SK-N-SH treated with all-trans-retinoic acid at 6 μM for 48 hours (cell line): ENCODE data around the gene BCAM.

Source experiments
- ATAC-seq: fragments of 200-7000 bp; cut with Tn5 transposase; 3 replicates; pipeline ENCODE4 v1.9.1; 2020; ENCODE audit warnings: mild to moderate bottlenecking, moderate library complexity
- ARNTL ChIP-seq: fragments of 450-650 bp; formaldehyde crosslinking; IDR thresholded peaks from 2 replicates; pipeline ENCODE4 v1.5.0; 2020; ENCODE audit warnings: low read depth, mild to moderate bottlenecking, moderate library complexity, borderline replicate concordance
- BACH2 ChIP-seq: fragments of 250-450 bp; sonication (Bioruptor Pico); IDR thresholded peaks from 2 replicates; pipeline ENCODE4 v1.9.0; 2021; ENCODE audit warnings: mild to moderate bottlenecking, borderline replicate concordance
- CSDC2 ChIP-seq: fragments of 250-450 bp; sonication (Bioruptor Pico); IDR thresholded peaks from 2 replicates; pipeline ENCODE4 v1.5.0; 2020; ENCODE audit warnings: mild to moderate bottlenecking, moderate library complexity
- ESRRG ChIP-seq: fragments of 250-450 bp; sonication (Bioruptor Pico); IDR thresholded peaks from 2 replicates; pipeline ENCODE4 v1.6.1; 2021; ENCODE audit warnings: mild to moderate bottlenecking
- GLIS3 ChIP-seq: fragments of 250-450 bp; sonication (Bioruptor Pico); IDR thresholded peaks from 2 replicates; pipeline ENCODE4 v1.5.0; 2020; ENCODE audit warnings: mild to moderate bottlenecking, moderate library complexity
- OSR1 ChIP-seq: fragments of 250-450 bp; sonication (Bioruptor Pico); IDR thresholded peaks from 2 replicates; pipeline ENCODE4 v1.8.0; 2022; ENCODE audit warnings: moderate library complexity, mild to moderate bottlenecking, inconsistent platforms
- PPARA ChIP-seq: fragments of 250-450 bp; sonication (Bioruptor Pico); IDR thresholded peaks from 2 replicates; pipeline ENCODE4 v1.5.0; 2020; ENCODE audit warnings: mild to moderate bottlenecking, borderline replicate concordance
- TCF4 ChIP-seq: fragments of 250-450 bp; sonication (Bioruptor Pico); IDR thresholded peaks from 2 replicates; pipeline ENCODE4 v1.8.0; 2021; ENCODE audit warnings: mild to moderate bottlenecking, moderate library complexity, borderline replicate concordance
- TOX ChIP-seq: fragments of 250-450 bp; sonication (Bioruptor Pico); IDR thresholded peaks from 2 replicates; pipeline ENCODE4 v1.8.0; 2021; ENCODE audit warnings: mild to moderate bottlenecking, moderate library complexity, borderline replicate concordance
- ZC3H10 ChIP-seq: fragments of 250-450 bp; sonication (Bioruptor Pico); IDR thresholded peaks from 2 replicates; pipeline ENCODE4 v1.5.1; 2021; ENCODE audit warnings: mild to moderate bottlenecking, moderate library complexity
- ZFP3 ChIP-seq: fragments of 250-450 bp; sonication (Bioruptor Pico); IDR thresholded peaks from 2 replicates; pipeline ENCODE4 v1.5.0; 2020; ENCODE audit warnings: mild to moderate bottlenecking, moderate library complexity
- ZFP30 ChIP-seq: fragments of 450-650 bp; formaldehyde crosslinking; IDR thresholded peaks from 2 replicates; pipeline ENCODE4 v1.5.0; 2022; ENCODE audit warnings: mild to moderate bottlenecking, moderate library complexity
- ZNF565 ChIP-seq: fragments of 450-650 bp; formaldehyde crosslinking; conservative IDR thresholded peaks from 2 replicates; pipeline ENCODE4 v1.5.0; 2020; ENCODE audit warnings: low read depth, mild to moderate bottlenecking, moderate library complexity
- ZNF70 ChIP-seq: fragments of 450-650 bp; formaldehyde crosslinking; IDR thresholded peaks from 2 replicates; pipeline ENCODE4 v1.5.0; 2020; ENCODE audit warnings: mild to moderate bottlenecking, moderate library complexity
- ZNF8 ChIP-seq: fragments of 450-650 bp; formaldehyde crosslinking; IDR thresholded peaks from 2 replicates; pipeline ENCODE4 v1.5.0; 2020; ENCODE audit warnings: mild to moderate bottlenecking, moderate library complexity
- TF ChIP-seq, protein P1 (sequence below): fragments of 250-450 bp; sonication (Bioruptor Pico); IDR thresholded peaks from 2 replicates; pipeline ENCODE4 v1.8.0; 2020; ENCODE audit warnings: mild to moderate bottlenecking, moderate library complexity, borderline replicate concordance
- TF ChIP-seq, protein P2 (sequence below): fragments of 250-450 bp; sonication (Bioruptor Pico); IDR thresholded peaks from 2 replicates; pipeline ENCODE4 v1.8.0; 2021; ENCODE audit warnings: low read depth, mild to moderate bottlenecking, moderate library complexity, borderline replicate concordance
- TF ChIP-seq, protein P3 (sequence below): fragments of 250-450 bp; sonication (Bioruptor Pico); IDR thresholded peaks from 2 replicates; pipeline ENCODE4 v1.5.0; 2020; ENCODE audit warnings: mild to moderate bottlenecking, moderate library complexity
- TF ChIP-seq, protein P4 (sequence below): fragments of 250-450 bp; sonication (Bioruptor Pico); IDR thresholded peaks from 2 replicates; pipeline ENCODE4 v1.5.1; 2021; ENCODE audit warnings: mild to moderate bottlenecking, moderate library complexity

Gene BCAM

DNA sequence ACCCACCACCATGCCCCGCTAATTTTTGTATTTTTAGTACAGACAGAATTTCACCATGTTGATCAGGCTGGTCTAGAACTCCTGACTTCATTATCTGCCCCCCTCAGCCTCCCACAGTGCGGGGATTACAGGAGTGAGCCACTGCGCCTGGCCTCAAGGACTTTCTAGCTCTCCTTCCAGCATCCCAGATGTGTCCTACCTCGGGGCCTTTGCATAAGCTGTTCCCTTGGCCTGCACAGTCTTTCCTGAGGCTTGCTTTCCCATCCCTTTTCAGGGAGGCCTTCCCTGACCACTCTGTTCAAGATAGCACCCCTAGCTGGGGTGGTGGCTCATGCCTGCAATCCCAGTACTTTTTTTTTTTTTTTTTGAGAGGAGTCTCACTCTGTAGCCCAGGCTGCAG, 14.3 kb upstream of the BCAM start:
- no peak for ATAC-seq
- TF ChIP-seq ZNF70 (CRISPR knock-in tag) (no peak), ARNTL (no peak), ZNF8 (no peak), ZNF565 (CRISPR knock-in tag) (no peak), ZFP30 (CRISPR knock-in tag) (no peak), TOX (no peak), PPARA (CRISPR knock-in tag) (no peak), ESRRG (CRISPR knock-in tag) (no peak), OSR1 (CRISPR knock-in tag) (no peak)
- TF ChIP-seq, protein P1, sequence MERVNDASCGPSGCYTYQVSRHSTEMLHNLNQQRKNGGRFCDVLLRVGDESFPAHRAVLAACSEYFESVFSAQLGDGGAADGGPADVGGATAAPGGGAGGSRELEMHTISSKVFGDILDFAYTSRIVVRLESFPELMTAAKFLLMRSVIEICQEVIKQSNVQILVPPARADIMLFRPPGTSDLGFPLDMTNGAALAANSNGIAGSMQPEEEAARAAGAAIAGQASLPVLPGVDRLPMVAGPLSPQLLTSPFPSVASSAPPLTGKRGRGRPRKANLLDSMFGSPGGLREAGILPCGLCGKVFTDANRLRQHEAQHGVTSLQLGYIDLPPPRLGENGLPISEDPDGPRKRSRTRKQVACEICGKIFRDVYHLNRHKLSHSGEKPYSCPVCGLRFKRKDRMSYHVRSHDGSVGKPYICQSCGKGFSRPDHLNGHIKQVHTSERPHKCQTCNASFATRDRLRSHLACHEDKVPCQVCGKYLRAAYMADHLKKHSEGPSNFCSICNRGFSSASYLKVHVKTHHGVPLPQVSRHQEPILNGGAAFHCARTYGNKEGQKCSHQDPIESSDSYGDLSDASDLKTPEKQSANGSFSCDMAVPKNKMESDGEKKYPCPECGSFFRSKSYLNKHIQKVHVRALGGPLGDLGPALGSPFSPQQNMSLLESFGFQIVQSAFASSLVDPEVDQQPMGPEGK (CRISPR knock-in tag), result no peak

DNA sequence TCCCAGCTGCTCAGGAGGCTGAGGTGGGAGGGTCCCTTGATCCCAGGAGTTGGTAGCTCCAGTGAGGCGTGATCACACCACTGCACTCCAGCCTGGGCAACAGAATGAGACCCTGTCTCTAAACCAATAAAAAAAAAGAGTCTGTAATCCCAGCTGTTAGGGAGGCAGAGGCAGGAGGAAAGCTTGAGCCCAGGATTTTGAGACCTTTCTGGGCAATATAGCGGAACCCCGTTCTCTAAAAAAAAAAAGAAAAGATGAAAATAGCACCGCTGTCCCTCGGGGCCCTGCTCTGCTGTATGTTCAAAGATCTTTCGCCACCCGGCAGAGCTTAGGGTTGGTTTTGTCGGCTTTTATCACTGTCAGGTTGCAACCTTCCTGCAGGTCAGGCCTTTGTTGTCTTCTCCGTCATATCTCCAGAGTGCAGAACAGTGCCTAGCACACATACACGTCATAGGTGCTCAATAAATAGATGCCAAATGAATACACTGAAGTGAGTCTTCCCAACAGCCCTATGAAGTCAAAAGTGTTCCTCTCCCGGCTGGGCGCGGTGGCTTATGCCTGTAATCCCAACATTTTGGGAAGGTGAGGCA, 13.4 kb upstream of the BCAM start:
- TF ChIP-seq, protein P2, sequence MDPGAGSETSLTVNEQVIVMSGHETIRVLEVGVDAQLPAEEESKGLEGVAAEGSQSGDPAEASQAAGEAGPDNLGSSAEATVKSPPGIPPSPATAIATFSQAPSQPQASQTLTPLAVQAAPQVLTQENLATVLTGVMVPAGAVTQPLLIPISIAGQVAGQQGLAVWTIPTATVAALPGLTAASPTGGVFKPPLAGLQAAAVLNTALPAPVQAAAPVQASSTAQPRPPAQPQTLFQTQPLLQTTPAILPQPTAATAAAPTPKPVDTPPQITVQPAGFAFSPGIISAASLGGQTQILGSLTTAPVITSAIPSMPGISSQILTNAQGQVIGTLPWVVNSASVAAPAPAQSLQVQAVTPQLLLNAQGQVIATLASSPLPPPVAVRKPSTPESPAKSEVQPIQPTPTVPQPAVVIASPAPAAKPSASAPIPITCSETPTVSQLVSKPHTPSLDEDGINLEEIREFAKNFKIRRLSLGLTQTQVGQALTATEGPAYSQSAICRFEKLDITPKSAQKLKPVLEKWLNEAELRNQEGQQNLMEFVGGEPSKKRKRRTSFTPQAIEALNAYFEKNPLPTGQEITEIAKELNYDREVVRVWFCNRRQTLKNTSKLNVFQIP (CRISPR knock-in tag), result no peak
- TF ChIP-seq TCF4 (CRISPR knock-in tag) (no peak), ESRRG (CRISPR knock-in tag) (no peak), ZNF565 (CRISPR knock-in tag) (no peak), ZNF70 (CRISPR knock-in tag) (no peak), BACH2 (CRISPR knock-in tag) (no peak), GLIS3 (CRISPR knock-in tag) (no peak), ARNTL (no peak), CSDC2 (no peak), ZFP3 (CRISPR knock-in tag) (no peak)
- TF ChIP-seq, protein P1 (CRISPR knock-in tag), result no peak
- no peak for ATAC-seq

DNA sequence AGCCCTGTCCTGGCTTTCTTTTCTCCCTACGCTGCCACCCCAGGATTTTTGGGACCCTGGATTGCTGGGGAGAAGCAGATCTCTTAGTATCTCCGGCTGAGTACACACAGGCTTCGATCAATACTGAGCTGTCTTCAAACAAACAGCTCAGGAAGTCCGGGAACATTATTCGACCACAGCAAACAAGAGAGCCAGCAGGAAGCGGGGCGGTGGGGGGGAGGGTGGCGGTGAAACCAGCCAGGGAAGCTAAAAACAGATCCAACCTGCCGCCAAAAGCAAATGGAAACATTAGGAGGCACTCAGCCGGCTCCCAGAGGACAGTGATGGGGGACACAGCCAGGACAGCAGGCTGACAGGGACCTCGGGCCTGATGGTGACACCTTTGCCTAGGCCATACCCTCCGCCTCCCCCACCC, 12.2 kb upstream of the BCAM start:
- TF ChIP-seq ZNF8 (no peak), BACH2 (CRISPR knock-in tag) (no peak), ZC3H10 (CRISPR knock-in tag) (no peak), GLIS3 (CRISPR knock-in tag) (no peak), TCF4 (CRISPR knock-in tag) (no peak), OSR1 (CRISPR knock-in tag) (no peak), ZFP3 (CRISPR knock-in tag) (no peak), ZNF70 (CRISPR knock-in tag) (no peak)
- TF ChIP-seq, protein P3, sequence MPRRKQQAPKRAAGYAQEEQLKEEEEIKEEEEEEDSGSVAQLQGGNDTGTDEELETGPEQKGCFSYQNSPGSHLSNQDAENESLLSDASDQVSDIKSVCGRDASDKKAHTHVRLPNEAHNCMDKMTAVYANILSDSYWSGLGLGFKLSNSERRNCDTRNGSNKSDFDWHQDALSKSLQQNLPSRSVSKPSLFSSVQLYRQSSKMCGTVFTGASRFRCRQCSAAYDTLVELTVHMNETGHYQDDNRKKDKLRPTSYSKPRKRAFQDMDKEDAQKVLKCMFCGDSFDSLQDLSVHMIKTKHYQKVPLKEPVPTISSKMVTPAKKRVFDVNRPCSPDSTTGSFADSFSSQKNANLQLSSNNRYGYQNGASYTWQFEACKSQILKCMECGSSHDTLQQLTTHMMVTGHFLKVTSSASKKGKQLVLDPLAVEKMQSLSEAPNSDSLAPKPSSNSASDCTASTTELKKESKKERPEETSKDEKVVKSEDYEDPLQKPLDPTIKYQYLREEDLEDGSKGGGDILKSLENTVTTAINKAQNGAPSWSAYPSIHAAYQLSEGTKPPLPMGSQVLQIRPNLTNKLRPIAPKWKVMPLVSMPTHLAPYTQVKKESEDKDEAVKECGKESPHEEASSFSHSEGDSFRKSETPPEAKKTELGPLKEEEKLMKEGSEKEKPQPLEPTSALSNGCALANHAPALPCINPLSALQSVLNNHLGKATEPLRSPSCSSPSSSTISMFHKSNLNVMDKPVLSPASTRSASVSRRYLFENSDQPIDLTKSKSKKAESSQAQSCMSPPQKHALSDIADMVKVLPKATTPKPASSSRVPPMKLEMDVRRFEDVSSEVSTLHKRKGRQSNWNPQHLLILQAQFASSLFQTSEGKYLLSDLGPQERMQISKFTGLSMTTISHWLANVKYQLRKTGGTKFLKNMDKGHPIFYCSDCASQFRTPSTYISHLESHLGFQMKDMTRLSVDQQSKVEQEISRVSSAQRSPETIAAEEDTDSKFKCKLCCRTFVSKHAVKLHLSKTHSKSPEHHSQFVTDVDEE, result no peak
- TF ChIP-seq, protein P4, sequence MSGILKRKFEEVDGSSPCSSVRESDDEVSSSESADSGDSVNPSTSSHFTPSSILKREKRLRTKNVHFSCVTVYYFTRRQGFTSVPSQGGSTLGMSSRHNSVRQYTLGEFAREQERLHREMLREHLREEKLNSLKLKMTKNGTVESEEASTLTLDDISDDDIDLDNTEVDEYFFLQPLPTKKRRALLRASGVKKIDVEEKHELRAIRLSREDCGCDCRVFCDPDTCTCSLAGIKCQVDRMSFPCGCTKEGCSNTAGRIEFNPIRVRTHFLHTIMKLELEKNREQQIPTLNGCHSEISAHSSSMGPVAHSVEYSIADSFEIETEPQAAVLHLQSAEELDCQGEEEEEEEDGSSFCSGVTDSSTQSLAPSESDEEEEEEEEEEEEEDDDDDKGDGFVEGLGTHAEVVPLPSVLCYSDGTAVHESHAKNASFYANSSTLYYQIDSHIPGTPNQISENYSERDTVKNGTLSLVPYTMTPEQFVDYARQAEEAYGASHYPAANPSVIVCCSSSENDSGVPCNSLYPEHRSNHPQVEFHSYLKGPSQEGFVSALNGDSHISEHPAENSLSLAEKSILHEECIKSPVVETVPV (CRISPR knock-in tag), result no peak
- TF ChIP-seq, protein P1 (CRISPR knock-in tag), result no peak
- ATAC-seq, result no peak
